GM12872 (cell line): Measurements from ENCODE around the gene ARHGEF2.

Experiments
- TF ChIP-seq, protein P1 (sequence below): IDR thresholded peaks from 3 replicates; pipeline ENCODE4 v1.5.1; 2011; ENCODE audit warnings: low read depth, mild to moderate bottlenecking, low read length, moderate library complexity; ENCODE audit not compliant: insufficient read depth

Gene ARHGEF2

DNA sequence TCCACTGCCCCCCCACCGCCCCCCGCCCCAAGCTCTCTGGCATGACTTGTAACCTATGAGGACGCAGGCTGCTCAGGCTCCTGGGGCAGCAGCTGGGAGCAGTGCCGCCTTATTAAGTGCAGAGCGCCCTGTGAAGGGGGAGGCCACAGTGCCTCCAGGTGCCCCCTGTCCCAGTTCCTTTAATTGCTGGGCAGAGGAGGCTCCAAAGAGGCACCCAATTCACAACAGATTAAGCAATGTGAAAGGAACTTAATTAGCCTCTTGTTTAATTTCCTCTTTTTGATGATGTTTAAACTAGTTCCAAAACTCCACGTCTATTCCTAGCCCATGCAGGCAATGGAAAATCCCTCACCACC lies 33.9 kb downstream of the ARHGEF2 start:
- TF ChIP-seq, protein P1, sequence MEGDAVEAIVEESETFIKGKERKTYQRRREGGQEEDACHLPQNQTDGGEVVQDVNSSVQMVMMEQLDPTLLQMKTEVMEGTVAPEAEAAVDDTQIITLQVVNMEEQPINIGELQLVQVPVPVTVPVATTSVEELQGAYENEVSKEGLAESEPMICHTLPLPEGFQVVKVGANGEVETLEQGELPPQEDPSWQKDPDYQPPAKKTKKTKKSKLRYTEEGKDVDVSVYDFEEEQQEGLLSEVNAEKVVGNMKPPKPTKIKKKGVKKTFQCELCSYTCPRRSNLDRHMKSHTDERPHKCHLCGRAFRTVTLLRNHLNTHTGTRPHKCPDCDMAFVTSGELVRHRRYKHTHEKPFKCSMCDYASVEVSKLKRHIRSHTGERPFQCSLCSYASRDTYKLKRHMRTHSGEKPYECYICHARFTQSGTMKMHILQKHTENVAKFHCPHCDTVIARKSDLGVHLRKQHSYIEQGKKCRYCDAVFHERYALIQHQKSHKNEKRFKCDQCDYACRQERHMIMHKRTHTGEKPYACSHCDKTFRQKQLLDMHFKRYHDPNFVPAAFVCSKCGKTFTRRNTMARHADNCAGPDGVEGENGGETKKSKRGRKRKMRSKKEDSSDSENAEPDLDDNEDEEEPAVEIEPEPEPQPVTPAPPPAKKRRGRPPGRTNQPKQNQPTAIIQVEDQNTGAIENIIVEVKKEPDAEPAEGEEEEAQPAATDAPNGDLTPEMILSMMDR, result no peak

- TF ChIP-seq, protein P1, result no peak
These were observed 35.7 kb downstream of the ARHGEF2 start for GRCh38 chr1:155942578-155943141.

DNA sequence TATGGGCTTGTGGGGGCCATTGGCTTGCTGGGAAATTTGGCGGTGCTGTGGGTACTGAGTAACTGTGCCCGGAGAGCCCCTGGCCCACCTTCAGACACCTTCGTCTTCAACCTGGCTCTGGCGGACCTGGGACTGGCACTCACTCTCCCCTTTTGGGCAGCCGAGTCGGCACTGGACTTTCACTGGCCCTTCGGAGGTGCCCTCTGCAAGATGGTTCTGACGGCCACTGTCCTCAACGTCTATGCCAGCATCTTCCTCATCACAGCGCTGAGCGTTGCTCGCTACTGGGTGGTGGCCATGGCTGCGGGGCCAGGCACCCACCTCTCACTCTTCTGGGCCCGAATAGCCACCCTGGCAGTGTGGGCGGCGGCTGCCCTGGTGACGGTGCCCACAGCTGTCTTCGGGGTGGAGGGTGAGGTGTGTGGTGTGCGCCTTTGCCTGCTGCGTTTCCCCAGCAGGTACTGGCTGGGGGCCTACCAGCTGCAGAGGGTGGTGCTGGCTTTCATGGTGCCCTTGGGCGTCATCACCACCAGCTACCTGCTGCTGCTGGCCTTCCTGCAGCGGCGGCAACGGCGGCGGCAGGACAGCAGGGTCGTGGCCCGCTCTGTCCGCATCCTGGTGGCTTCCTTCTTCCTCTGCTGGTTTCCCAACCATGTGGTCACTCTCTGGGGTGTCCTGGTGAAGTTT lies 36.4 kb downstream of the ARHGEF2 start:
- TF ChIP-seq, protein P1, result no peak

DNA sequence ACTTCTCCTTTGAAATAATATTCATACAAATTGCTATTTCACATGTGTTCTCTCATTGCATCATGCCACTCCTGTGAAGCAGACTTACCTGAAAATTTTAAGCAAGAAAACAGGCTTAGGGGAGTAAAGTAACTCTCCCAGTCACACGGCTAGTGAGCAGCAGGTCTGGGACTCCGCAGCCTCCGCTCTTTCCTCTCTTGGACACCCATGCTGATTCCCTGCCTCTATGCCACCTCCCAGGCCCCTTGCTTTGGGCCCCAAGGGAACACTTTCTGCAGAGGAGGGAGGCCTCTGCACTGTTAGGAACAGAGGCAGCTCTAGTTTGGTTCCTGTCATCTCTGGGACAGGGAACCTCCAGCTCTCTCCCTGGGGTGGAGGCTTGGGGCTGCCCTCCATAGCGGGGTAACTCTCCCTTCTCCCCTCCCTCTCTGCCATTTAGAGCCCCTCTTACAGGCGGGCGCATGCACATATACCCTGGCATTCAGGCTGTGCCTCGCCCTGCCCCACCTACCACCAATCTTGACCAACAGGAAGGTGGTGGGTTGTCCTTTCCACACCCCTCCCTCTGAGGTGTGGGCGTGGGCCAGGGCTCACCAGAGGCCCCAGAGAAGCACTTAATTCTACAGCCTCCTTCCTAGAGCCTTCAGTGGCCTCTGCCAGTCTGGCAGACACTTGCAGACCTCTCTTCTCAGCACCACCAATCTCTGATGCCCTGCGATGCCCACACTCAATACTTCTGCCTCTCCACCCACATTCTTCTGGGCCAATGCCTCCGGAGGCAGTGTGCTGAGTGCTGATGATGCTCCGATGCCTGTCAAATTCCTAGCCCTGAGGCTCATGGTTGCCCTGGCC lies 37.1 kb downstream of the ARHGEF2 start, which contains the start of gene RXFP4:
Gene RXFP4, plus strand, starts transcription at position 646 of the 852 bp plus-strand sequence. Its CDS starts 72 bp downstream, at position 718.
- TF ChIP-seq, protein P1, result no peak

DNA sequence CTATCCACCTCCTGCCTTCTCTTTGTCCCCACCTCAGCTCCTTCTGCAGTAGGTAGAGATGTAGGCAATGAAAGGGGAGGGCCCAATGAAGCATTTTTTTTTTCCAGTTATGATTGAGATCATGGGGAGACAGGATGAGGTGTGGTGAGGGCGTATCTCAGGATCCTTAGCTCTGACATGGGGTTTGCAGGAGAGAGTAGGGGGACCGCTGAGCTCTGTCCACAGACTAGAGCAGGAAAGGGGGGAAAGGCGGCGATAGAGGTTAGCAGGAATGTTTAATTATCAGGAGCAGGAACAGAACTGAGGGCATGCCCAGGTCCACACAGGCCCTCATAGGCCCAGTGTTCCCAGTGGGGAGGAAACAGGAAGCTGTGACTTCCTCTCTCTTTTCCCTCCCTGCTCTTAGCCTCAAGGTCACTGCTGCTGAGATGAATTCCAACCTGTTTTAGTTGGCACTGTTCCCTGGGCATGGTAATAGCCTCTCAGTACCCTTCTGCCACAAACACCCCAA lies 37.8 kb downstream of the ARHGEF2 start:
- TF ChIP-seq, protein P1, result no peak

- TF ChIP-seq, protein P1, result peak; percentile 75
These were observed 40.1 kb downstream of the ARHGEF2 start for GRCh38 chr1:155938220-155938627.
